GM12892 (cell line): ENCODE measurements around the gene TENT4A.

ENCODE experiments used
- POLR2A ChIP-seq: IDR thresholded peaks from 2 replicates; pipeline ENCODE4 v1.6.1; 2011; ENCODE audit warnings: low read depth, low read length, control low read depth
- POLR2AphosphoS5 ChIP-seq: IDR thresholded peaks from 2 replicates; pipeline ENCODE4 v1.6.1; 2011; ENCODE audit warnings: low read depth, low read length, control low read depth
- TAF1 ChIP-seq: IDR thresholded peaks from 2 replicates; pipeline ENCODE4 v1.6.1; 2011; ENCODE audit warnings: low read depth, mild to moderate bottlenecking, control low read depth, low read length, borderline replicate concordance

- TF ChIP-seq POLR2AphosphoS5 (no peak), POLR2A (no peak), TAF1 (no peak)
These were observed 33.0 kb downstream of the TENT4A start for GRCh38 chr5:6746244-6746643.
